NT2/D1 (cell line): ENCODE data around the gene PDE11A.

Source experiments
- SUZ12 ChIP-seq: IDR thresholded peaks from 2 replicates; pipeline ENCODE4 v1.6.1; 2011; ENCODE audit not compliant: insufficient read length, insufficient read depth; ENCODE audit errors: extremely low read depth
- YY1 ChIP-seq: IDR thresholded peaks from 2 replicates; pipeline ENCODE4 v1.6.1; 2011; ENCODE audit not compliant: insufficient read length, insufficient read depth
- ZNF274 ChIP-seq: IDR thresholded peaks from 2 replicates; pipeline ENCODE4 v1.6.1; 2011; ENCODE audit warnings: mild to moderate bottlenecking, low read depth, low read length

- TF ChIP-seq YY1 = no peak
- TF ChIP-seq ZNF274 = no peak
- no peak for TF ChIP-seq SUZ12
Measured at GRCh38 chr2:177738461-177739235, 333.9 kb downstream of the PDE11A start.
